H54 (cell line): ENCODE results near the gene KCTD3.

ENCODE experiments used
- DNase-seq: peaks from one replicate; pipeline ENCODE4 v3.0.0; 2011; ENCODE audit warnings: low spot score, mixed read lengths; ENCODE audit not compliant: insufficient read length
- FAIRE-seq: peaks from 3 replicates; lab custom pipeline; 2011; peaks lifted over from hg19 to GRCh38; lab: Jason Lieb, UNC
- POLR2A ChIP-seq: IDR thresholded peaks from 2 replicates; pipeline ENCODE4 v1.6.1; 2011; ENCODE audit warnings: low read depth, mild to moderate bottlenecking, low read length

KCTD3 gene

DNA sequence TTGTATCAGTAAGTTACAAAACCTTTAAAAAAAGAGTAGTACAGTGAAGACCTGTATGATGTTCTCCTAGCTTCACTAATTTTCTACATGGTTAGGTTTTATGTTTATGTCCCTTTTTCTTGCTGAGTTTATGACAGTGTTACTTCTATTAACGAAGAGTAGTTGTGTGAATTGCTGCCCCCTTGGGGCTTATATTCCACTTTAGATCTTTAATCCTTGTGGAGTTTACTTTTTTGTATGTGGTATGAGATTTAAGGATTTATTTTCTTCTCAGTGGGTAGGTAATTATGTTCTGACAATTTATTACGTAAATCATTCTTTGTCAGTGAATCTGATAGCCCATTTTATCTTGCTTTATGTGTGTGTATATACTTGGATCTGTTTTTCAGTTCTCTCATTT, 14.8 kb downstream of the KCTD3 start:
- FAIRE-seq: no peak
- no peak for TF ChIP-seq POLR2A
- DNase-seq: no peak

DNA sequence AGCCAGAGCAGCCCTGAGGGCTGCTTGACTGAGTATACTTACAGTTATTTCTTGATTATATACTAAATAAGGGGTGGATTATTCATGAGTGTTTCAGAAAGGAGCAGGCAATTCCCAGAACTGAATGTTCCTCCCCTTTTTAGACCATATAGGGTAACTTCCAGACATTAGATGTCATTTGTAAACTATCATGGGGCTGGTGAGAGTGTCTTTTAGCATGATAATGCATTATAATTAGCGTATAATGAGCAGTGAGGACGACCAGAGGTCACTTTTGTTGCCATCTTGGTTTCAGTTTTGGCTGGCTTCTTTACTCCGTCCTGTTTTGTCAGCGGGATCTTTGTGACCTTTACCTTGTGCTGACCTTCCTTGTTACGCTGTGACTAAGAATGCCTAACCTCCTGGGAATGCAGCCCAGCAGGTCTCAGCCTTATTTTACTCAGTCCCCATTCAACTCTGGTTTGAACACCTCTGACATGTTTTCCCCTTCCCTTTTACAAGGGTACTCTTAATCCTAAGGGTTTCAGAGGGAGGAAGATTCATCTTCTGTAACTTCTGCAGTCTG, 16.2 kb downstream of the KCTD3 start:
- no peak for FAIRE-seq
- DNase-seq: no peak
- no peak for TF ChIP-seq POLR2A

DNA sequence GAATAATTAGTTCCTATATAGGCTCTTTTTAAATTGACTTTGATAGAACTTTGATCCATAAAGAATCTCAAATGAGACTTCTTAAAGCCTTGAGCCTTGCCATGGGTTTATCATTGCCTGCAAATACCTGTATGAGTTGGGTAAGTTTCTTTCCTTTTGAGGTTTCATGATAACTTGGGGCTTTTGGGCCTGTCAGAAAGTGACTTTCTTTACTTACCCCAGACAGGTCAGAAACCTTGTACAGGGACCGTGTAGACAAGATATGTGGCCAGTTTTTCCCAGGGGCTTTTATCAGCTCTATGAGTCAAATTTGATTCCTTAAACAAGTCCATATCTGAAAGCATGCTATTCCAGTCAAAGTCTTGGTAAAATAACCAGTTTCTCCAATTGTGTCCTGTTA, 17.3 kb downstream of the KCTD3 start:
- FAIRE-seq: no peak

DNA sequence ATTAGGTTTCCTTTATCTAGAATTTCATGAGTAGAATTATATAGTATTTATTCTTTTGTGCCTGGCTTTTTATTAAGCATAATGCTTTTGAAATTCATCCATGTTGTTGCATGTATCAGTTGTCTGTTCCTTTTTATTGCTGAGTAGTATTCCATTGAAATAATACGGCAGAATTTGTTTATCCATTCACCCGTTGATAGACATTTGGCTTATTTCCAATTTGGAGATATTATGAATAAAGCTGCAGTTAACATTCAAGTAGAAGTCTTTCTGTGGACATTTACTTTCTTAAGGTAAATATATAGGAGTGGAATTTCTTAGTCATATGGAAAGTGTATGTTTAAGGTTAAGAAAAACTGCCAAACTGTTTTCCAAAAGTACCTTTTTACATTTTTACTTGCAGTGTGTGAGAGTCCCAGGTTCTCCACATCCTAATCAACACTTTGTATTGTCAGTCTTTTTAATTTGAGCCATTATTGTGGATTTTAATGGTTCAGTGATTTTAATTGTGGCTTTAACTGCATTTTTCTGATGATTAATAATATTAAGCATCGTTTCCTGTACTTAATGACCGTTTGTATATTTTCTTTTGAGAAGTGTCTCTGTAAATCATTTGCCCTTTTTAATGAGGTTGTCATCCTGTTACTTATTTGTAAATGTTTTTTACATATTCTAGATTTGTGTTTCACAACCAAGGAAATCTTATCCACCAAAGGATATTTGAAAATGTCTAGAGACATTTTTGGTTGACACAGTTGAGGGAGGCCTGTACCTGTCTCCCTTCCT, 22.7 kb downstream of the KCTD3 start:
- no peak for DNase-seq
- FAIRE-seq: no peak

More for the DNA sequence above, 17.3 kb downstream of the KCTD3 start:
- DNase-seq: no peak
- TF ChIP-seq POLR2A: no peak

DNA sequence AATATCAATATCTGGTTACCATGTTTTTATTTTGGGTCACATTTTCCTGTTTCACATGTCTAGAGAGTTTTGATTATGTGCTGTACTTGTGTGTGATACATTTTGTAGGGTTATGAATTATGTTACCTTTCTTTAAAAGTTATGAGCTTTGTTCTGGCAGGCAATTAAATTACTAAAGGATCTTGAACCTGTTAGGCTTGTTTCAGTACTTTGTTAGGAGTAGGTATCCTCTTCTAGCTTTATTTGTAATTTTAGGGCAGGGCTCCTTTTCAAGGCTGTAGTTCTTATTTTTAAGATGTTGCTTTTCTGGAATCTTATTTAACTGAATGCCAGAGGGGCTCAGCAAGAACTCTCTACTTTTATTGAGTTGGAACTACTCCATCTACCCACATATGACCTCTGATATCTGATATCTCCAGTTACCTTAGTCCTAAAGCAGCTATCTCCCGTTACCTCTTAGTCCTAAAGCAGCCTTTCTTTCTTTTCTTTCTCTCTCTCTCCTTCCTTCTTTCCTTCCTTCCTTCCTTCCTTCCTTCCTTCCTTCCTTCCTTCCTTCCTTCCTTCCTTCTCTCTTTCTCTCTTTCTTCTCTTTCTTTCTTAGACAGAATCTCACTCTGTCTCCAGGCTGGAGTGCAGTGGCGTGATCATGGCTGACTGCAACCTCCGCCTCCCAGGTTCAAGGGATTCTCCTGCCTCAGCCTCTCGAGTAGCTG, 23.8 kb downstream of the KCTD3 start:
- DNase-seq (no peak), FAIRE-seq (no peak)
- no peak for TF ChIP-seq POLR2A

More for the DNA sequence above, 22.7 kb downstream of the KCTD3 start:
- TF ChIP-seq POLR2A: no peak

DNA sequence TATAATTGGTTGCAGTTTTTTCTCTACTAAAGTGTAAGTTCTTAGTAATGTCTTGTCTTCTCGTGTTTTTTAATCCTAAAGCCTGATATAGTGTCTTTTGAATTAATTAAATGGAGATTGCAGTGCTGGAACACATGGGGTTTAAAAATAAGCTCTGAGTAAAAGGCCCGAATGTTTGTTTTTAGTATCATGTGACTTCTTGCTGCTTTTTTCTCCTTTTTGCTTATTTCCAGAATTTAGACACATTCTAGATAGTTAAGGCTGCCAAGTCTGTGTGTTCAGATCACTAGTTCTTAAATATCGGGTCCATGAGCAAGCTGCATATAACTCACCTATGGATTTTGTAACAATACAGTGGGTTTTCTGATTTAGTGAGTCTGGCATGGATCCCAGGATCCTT, 27.5 kb downstream of the KCTD3 start:
- DNase-seq: no peak
- FAIRE-seq: no peak

DNA sequence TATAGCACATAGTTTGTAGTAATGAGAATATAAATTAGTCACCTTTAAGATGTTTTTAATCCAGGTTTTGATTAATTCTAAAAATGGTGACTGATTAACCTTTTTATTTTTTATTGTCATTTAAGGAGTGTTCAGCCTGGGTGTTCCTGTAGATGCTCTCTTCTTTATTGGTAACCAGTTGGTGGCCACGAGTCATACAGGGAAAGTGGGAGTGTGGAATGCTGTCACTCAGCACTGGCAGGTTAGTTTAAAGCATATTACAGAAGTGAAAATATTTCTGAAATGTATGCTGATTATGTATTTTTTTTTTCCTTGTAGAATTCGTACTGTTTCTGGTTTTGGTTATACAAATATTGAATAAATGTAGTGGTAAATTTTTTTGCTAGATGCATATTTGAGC, 28.1 kb downstream of the KCTD3 start:
- FAIRE-seq: peak; percentile 50
- no peak for DNase-seq
- TF ChIP-seq POLR2A: no peak

More for the DNA sequence above, 27.5 kb downstream of the KCTD3 start:
- no peak for TF ChIP-seq POLR2A

DNA sequence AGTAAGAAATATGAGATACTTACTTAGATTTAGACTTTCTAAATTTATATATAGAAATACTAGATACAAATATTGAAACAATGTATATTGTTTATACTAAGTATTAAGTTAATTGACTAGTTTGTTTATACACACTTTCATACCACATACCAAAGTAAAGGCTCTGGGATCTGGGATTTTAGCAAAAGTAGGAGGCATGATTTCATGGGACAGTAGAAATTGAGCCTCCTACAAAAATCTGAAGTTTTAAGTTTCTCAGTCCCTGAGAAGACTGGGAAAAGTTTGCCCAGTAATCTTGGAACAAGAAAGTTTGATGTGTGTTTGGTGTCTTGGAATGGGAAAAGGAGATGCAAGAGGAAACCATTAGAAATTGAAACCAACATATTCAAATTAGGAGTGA, 30.9 kb downstream of the KCTD3 start:
- TF ChIP-seq POLR2A: no peak
- DNase-seq (no peak), FAIRE-seq (no peak)

DNA sequence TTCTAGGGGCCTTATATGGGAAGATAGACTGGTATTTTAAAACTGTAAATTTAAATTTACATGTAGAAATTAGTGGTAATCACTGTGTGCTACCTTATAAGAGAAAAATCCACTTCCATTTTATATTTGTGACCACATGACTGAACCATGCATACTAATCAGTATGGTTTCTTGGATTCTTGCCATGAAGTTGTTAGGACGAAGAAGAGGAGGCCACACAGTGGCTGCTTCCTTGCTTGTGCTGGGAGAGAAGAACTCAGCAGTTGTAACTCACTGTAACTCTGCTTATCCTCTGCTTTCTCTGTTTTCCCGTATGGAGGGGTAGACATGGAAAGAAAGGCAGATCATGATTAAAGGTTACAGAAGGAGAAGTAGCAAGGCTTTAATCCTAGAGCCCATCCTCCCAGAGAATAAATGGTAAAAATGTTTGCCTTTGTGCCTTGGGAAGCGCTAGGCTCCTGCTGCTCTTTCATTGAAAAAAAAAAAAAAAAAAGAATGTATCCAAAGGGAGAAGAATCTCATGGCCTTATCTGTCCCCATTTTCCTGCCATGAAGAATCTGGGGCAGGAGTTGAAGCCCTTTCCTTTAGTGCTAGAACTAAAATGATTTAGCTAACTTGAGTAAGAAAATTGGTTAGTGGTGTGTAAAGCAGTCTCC, 32.4 kb downstream of the KCTD3 start:
- no peak for TF ChIP-seq POLR2A
- FAIRE-seq (no peak), DNase-seq (no peak)

DNA sequence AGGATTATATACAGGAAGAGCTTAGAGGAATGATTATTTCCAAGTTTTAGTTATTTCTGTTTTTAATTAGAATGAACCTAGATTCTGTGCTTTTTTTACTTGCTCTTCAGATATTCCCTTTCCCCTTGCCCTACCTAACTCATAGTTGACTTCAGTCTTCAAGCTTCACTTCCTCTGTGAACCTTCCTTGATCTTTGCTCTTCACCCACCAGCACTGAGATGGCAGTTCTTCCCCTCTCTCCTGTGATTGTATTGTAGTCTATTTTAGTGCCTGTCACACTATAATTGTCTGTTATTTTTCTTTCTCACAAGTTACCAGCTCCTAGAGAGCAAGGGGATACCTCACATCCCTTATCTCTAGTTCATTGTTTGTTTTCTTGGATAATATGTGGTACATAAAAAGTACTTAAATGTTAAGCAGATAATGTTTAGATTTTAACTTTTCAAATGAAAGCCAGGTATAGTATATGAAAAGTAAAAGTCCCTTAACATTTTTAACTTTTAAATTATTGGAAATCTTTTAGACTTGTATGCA, 33.2 kb downstream of the KCTD3 start:
- FAIRE-seq: no peak
- DNase-seq: no peak
- no peak for TF ChIP-seq POLR2A

DNA sequence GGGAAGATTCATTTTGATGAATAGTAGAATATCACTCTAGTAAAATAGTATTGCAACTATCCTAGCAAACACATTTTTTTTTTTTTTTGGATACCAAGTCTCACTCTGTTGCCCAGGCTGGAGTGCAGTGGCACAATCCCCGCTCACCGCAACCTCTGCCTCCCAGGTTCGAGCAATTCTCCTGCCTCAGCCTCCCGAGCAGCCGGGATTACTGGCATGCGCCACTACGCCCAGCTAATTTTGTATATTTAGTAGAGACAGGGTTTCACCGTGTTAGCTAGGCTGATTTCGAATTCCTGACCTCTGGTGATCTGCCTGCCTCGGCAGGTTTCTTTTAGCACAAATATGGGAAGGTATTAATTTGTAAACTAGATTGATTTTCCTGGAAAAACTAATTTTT, 33.8 kb downstream of the KCTD3 start:
- no peak for FAIRE-seq
- no peak for DNase-seq
- no peak for TF ChIP-seq POLR2A

DNA sequence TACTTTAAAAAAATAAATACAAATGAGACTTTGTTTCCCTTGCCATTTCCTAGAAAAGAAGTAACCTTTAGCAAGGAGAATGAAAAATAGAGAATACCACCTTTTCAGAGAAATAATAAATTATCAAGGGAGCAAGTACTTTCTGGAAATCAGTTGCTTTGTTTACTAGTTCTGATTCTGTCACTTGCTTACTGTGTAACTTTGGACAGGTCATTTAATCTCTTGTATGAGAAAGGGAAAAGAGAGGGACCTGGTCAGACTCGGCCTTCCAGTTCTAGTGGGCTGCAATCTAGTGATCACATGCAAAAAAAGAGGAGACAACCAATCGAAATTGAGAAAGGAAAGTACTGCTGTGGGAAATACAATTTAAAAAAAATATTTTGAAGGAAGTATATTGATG, 34.2 kb downstream of the KCTD3 start:
- no peak for DNase-seq
- no peak for TF ChIP-seq POLR2A

DNA sequence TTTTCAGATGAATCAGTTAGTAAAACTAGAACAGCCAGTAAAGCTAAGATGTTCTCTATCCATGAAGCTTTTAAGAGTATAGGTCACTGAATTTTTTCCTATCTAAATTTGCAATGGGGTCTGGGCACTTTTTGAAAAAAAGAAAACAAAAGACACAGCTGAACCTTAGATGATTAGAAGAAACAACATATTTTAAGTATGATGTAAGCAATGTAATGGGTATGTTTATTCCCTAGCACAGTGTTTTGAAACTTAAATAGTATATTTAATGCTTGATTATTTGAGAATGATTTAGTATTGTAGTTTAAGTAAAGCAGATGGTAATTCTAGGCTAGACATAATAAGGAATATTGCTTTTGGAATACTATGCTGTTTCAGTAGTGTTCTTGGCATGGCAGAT, 36.2 kb downstream of the KCTD3 start:
- DNase-seq (no peak), FAIRE-seq (no peak)
- no peak for TF ChIP-seq POLR2A

More for the DNA sequence above, 34.2 kb downstream of the KCTD3 start:
- no peak for FAIRE-seq
